ENCODE measurements around the gene CYP26C1.

Gene CYP26C1, protein sequence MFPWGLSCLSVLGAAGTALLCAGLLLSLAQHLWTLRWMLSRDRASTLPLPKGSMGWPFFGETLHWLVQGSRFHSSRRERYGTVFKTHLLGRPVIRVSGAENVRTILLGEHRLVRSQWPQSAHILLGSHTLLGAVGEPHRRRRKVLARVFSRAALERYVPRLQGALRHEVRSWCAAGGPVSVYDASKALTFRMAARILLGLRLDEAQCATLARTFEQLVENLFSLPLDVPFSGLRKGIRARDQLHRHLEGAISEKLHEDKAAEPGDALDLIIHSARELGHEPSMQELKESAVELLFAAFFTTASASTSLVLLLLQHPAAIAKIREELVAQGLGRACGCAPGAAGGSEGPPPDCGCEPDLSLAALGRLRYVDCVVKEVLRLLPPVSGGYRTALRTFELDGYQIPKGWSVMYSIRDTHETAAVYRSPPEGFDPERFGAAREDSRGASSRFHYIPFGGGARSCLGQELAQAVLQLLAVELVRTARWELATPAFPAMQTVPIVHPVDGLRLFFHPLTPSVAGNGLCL

DNA sequence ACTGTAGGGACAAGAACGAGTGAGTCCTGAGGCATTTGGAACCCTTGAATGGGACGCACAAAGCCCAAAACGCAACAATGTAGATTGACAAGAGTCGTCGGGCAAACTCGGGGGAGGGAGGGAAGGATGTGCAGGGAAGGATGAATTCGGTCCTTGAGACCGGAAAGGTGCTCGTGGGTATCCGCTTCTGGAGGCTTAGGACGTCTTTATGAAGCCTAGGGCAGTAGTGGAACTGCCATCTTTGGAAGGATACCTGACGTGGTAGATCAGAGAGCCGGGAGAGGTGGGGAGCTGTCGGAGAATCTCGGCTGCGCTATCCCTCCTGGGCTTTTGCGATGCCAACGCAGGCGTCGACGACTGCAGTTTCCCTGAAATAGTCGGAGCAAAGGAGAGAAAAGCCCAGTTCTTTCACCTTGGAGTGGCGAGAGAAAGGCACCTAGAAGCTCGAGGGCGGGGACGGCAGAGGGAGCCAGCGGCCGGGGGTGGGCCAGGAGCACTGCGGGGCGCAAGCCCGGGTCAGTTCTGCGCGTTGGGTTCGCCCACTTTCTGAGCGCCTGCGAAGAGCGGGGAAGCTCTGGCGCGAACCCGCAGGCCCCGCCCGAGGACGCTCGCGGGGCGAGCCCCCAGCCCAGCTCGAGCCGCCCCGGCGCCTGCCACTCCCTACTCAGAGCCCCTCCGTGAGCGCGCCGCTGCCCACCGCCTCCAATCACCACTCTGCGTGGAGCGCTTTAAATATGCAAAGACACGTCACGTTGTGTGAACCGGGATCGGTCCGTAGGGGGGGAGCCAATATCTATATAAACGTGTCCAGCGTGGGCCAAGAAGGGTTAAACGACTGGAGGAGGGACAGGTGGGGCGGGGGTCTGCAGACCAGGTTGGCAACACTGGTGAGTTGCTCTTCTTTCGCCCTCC lies at the start of gene CYP26C1:
Gene CYP26C1 (plus strand): TSS at position 824 of the 912 bp plus-strand sequence. CDS start 466 bp downstream, outside the sequence.
- DNase-seq = no peak

DNA sequence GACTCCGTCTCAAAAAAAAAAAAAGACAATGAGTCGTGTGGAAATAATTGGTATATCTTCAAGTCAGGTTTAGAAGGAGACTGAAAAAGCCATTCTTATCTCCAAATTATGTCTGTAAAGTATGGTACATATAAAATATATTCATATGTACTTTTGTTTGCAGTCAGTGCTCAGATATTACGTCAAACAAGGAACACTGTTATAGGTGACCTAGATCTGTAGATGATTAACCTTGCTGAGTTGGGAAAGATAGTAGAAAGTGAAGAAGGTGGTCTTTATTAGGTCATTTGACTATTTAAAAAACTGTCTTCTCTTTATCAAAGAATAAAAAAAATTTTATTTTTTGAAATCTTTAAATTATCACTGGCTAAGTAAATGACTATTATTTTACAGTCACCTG lies 44.9 kb upstream of the CYP26C1 start:
- DNase-seq = no peak

DNA sequence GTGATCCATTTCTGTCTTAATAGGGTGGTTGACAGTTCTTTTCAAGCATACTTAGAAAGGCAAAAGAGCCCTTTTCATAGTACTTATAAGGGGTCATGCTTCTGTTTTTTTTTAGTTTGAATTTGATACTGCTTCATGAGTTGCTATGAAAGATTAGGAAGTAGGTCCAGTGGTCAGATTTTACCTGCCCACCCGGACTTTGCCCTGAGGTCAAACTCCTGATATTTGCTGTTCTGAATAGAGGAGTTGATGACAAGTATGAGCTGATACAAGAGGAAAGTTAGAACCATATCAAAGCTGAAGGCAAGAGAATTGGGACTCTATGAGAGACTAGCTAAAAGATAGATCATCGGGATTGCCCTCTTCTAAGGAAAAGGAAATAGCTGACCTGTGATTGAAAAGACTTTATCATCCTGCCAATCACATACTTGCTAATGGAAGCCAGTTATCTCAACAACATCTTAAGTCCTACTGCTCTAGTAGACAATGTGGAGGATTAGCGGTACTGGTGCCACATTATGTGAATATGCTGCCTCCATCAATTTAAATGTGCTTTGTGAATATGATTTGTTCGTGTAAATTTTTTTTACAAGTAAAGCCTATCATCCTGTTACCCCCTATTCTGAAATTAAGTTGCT lies 37.5 kb upstream of the CYP26C1 start:
- DNase-seq = no peak

DNA sequence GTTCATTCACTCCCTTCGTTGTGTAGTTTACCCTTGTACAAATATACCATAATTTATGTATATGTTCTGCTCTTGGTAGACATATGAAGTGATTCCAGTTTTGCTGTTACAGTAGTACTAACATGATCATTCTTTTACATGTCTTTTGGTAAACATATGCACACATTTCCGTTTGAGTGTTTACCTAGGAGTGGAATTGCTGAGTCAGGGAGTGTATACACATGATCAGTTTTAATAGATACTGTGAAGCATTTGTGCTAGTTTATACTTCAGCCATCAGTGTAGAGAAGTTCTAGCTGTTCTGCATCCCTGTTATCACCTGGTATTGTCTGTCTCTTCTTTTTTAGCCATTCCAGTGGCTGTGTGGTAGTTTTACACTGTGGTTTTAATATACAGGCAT lies 34.5 kb upstream of the CYP26C1 start:
- no peak for DNase-seq

DNA sequence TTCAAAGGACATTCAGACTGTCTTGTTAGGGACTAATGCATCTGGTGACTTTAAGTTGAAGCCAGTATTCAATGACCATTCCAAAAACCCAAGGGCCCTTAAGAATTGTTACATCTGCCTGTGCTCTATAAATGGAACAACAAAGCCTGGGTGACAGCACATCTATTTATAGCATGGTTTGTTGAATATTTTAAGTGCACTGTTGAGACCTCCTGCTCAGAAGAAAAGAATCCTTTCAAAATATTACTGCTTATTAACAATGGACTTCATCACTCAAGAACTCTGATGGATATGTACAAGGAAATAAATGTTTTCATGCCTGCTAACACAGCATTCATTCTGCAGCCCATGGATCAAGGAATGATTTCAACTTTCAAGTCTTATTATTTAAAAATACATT lies 33.1 kb upstream of the CYP26C1 start:
- DNase-seq = no peak

DNA sequence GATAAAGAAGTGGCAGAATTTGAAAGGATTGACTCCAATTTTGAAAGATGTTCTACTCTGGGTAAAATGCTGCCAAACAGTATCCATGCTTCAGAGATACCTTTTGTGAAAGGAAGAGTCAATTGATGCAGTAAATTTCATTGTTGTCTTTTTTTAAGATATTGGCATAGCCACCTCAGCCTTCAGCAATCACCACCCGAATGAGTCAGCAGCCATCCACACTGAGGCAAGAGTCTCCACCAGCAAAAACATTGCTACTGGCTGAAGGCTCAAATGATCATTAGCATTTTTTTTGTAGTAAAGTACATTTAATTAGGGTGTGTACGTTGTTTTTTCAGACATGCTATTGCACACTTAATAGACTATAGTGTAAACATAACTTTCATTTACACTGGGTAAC lies 31.7 kb upstream of the CYP26C1 start:
- DNase-seq = no peak

DNA sequence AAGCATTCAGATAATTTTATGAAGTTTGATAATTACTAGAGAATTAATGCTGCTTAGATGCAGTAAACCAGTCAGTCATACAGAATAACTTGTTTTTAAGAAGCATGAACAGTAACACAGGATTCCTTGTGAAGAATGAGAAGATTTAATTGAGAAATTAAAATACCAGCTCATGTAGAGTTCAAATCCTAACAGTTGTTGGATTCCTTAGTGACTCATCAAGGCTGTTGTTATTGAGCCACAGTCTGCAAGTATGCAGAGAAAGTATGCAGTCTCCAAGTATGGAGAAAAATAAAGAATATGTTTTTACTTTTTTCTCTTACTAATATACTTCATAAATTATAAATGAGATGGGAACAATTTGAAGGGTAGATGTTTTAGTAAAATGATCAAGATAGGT lies 30.2 kb upstream of the CYP26C1 start:
- DNase-seq = no peak

DNA sequence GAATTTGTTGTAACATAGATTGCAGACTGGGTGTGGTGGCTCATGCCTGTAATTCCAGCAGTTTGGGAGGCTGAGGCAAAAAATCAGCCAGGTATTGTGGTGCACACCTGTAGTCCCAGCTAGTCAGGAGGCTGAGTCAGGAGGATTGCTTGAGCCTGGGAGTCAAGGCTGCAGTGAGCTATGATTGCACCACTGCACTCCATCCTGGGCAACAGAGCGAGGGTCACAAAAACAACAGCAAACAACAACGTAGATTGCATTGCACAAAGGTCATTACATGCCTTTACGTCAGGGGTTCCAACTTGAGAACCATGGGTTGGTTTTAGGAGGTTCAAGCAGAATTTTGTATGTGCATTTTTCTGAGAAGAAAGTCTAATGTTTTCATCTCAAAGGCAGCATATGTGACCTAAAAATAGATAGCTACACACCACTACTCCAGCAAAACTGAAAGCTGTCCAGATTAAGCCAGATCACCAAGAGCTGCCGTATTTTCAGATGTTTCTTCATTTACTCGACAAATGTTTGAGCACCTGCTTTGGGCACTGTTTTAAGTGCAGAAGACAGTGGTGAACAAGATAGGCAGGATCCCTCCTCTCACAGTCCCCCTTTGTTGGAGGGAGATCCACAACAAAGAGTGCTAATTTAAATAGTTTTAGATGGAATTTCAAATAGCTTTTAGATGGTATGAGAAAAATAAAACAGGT lies 28.3 kb upstream of the CYP26C1 start:
- no peak for DNase-seq

DNA sequence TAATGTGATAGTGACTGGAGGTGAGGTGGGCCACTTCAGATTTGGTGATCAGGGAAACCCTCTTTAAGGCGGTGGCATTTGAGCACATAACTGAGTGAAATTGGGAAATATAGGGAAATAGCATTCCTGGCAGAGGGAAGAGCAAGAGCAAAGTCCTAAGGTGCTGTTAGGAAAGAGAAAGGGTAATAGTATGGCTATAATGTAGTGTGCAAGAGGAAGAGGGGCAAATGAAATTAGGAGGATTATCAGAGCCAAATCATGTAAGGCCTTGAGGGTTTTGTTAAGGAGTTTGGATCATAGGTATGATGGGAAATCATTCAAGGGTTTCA lies 27.8 kb upstream of the CYP26C1 start:
- no peak for DNase-seq

DNA sequence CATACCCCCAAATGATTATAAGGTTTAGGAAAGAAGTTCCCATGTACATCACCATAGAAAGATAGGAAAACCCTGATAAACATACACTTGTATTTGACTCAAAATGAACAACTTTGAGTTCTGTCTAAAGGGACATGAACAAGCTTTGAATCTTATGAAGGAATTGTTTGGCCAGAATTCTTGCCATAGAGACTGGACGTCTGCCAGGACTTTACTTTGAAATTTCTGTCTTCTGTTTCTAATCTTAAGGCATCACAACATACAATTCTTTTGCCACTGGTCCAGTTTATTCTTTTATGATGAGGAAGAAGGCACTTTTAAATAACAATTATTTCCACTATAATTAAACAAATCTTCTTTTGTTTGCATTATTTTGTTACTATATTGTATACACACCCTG lies 26.2 kb upstream of the CYP26C1 start:
- DNase-seq = no peak

DNA sequence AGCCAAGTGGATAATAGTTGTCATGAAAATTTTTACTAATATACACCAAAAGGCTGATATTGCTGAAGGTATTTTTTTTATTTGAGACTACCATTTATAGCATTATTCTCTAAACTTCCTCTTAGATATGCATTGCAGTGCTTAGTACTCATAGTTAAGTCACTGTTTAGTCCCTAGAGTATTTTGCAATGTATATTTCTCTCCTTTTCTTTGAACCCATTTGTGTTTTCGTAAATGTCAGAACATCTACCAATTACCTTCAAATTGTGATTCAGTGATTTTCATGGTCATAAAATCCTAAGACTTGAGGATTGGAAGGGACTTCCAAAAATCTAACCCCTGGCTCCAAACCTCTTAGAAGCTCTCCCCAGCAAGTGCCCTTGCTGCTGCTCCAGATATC lies 21.5 kb upstream of the CYP26C1 start:
- no peak for DNase-seq

DNA sequence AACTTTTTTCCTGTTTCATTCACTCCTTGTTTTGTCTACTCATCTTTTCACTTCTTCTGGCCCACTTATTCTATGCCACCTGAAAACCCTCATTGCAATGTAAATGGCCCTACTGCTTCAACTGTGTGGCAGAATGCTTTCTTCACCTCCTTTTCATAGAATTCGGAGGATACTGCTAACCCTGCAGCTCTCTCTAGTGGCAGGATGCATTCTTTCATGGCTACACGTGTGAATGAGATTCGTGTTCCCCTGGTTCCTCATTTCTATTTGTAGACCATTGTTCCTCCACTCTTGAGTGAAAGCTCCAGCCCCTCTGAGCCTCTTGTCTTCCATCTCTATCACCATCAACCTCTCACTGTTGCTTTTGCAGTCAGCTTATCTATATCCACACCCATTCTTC lies 20.9 kb upstream of the CYP26C1 start:
- DNase-seq = peak; percentile 12

DNA sequence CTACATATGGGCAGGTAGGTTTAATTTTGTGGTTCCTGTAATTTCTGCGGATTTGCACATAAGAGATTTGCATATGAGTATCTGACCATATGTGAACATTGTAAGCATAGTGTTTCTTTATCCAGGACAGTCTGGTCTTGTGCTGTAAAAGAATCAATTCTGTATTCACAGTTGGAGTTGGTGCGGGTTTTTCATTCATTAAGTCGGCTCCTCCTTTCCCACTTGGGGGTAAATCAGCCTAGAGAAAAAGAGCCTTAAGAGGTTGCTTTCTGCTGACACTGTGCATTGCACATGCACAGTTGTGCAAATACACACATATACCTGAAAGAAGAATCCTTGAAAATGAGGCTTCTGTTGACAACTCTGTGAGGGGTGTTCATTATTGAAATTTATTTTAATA lies 6.1 kb upstream of the CYP26C1 start:
- DNase-seq = no peak

DNA sequence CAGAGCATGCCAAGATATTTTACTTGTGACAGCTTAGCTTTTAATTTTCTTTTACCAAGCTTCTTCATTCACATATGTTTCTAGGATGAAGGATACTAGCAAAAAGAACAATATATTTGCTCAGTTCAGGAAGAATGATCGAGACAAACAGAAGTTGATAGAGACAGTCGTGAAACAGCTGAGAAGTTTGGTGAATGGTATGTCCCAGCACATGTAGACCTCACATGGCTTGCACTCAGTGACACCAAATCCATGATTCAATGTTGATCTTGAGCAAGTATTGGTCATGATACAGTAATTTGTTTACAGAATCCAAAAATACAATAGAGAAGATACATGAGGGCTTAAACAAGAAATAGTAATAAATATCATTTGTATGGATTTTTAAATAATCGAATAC lies 2.5 kb upstream of the CYP26C1 start:
- DNase-seq = no peak

DNA sequence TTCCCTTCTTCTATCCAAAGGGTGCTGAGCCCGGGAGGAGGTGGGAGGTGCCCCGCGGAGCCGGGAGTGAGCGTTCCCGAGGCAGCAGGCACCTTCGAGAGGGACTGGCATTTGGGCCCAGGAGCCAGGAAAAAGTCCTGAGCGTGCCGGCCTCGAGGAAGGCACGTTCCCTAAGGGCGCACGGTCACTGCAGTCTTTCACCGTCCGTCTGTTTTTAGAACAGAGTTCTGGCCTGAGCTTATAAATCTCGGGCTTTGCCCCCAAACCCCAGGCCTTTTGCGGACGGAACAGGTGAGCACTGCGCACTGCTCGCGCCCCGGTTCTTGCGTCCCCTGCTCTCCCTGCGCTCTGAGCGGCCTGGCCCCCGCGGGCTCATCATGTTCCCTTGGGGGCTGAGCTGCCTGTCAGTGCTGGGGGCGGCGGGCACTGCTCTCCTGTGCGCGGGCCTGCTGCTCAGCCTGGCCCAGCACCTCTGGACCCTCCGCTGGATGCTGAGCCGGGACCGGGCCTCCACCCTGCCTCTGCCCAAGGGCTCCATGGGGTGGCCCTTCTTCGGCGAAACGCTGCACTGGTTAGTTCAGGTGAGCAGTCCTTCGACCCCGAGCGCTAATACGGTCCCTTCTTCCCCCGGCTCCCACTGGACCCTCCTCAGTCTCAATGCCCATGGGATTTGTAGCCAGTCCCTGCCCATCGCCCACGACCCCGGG lies 442 bp downstream of the CYP26C1 start:
- DNase-seq = no peak

DNA sequence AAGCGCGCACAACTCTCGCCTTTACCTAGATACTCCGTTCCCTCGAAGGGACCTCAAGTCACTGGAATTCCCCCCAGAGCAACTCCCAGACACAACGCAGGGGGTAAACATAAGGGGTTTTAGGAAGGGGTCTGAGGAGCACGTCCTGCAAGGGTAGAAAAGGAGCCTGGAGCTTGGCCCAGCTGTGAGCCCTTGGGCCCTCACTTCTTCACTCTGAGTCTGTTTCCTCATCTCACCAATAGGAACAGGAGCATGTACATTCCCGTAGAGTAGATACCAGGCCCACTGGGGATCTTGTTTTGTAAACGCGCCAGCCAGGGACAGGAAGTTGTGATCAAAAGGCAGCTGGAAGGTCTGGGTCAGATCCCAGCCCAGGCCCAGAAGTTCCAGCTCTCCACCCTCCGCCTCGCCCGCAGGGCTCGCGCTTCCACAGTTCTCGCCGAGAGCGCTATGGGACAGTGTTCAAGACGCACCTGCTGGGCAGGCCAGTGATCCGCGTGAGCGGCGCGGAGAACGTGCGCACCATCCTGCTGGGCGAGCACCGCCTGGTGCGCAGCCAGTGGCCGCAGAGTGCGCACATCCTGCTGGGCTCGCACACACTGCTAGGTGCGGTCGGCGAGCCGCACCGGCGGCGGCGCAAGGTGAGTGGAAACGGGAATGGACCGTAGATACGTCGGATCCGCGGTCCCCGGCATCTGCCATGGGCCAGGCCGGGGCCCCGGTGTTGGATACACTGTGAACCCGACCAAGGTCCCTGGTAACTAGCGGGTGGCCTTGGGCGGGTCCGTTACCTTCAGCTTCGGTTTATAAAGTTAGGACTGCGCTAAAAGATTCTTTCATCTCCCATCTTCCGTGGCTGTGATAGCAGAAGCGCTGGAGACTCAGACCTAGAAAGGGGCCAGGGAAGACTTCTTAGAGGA lies 1.3 kb downstream of the CYP26C1 start:
- DNase-seq = no peak

DNA sequence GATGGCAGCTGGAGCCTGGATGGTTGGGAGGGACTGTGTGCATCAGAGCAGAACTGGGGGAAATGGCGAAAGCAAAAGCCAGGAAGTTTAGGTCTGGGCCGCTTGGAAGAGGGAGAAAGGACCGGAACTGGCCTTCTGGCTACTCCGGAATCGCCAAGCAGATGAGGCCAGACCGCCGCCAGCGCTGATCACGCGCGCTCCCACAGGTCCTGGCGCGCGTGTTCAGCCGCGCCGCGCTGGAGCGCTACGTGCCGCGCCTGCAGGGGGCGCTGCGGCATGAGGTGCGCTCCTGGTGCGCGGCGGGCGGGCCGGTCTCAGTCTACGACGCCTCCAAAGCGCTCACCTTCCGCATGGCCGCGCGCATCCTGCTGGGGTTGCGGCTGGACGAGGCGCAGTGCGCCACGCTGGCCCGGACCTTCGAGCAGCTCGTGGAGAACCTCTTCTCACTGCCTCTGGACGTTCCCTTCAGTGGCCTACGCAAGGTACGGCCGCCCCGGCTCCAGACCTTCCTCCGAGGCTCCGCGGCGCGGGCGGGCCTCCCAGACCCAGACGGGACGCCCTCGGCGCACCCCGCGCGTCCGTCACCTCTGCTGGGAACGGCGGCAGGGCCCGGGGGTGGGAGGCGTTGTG lies 2.0 kb downstream of the CYP26C1 start:
- DNase-seq = no peak

DNA sequence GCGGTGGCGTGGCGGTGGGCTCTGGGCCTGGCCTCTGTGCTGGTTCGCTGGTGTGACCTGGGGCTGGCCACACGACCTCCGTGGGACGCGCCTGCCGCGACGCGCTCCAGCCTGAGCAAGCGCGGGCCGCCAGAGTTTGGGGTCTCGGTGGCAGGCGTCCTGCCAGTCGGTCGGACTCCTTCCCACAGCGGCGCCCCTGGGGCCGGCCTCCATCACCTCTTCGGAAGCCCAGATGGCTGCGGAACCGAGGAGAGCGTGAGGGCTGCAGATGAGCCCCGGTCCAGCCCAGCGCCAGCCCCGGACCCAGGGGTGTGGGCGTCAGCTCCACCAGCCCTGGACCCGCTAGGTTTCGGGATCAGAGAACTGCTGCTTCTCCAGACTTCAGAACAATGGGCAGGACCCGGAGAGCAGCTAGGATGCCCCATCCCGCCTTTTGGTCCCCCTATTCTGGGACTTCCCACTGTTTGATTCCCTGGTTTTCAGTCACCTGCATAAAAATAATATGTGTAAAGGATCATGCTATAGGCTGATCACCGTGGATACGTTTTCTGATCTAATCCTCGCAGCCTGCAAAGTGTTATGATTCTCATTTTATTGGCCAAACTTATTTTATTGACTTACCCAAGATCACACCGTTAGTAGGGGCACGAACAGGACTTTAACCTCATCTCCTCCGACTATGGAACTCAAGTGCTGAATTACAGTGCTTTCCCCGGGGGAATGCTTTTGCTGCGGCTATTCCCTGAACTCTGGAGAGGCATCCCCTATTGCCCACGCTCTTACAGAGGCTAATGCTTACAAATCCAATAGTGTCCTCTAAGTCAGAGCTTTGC lies 2.8 kb downstream of the CYP26C1 start:
- peak; percentile 12 for DNase-seq

DNA sequence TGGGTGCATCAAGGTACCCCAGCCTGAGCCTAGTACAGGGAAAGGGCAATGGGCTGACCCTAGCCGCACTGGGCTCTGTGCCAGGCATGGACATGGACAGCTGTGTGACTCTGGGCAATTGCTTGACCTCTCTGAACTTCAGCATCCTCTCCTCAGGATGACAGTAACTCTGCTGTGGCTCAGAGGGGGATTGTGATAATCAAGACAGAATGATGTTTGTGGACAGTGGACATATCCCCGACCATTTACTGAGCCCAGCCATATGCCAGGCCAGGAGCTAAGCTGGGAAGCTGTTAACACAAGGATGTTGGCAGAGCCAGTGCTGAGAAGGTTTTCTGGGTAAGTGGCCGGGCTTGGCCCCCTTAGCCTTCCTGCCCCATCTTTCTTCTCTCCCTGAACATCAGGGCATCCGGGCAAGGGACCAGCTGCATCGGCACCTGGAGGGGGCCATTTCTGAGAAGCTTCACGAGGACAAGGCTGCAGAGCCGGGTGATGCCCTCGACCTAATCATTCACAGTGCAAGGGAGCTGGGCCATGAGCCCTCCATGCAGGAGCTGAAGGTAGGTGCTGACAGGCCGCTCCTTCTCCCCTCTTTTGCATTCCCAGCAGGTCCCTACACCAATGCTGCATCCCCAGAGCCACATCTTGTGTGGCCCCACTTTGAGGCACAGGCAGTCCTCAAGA lies 3.5 kb downstream of the CYP26C1 start:
- no peak for DNase-seq

Measured in NCI-H82 (cell line).